ENCODE results near the gene AQP12B.

- no peak for TF ChIP-seq CTCF (IDR thresholded peaks at IDR 0.05)
- TF ChIP-seq POLR2A (IDR thresholded peaks at IDR 0.05) = no peak
These were observed 39.0 kb upstream of the AQP12B start for GRCh38 chr2:240721596-240722180.
